HG02623 (cell line): Measurements from ENCODE around the gene EPSTI1.

ENCODE experiments used
- ATAC-seq: cut with Tn5 transposase; IDR thresholded peaks from one replicate; pipeline ENCODE4 v1.9.1; 2021; ENCODE audit warnings: moderate library complexity; ENCODE audit not compliant: unreplicated experiment

EPSTI1 gene

DNA sequence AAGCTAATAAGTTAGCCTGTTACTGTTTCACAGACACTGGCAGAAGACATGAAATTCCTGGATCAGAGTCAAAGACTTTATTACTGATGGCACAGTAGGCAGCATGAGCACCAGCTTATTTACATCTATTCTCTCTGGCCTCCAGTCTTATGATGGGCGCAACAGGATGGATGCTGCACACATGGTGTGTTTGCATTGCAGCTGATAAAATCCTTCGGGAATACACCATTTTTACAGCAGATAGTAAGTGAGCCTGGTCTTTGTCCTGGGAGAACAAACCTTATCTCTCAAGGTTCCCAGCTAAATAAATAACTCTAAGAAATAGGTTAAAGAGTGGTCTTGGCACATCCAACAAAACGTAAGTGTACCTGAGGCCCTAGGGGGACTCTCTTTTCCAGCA, 16.0 kb downstream of the EPSTI1 start:
- no peak for ATAC-seq

DNA sequence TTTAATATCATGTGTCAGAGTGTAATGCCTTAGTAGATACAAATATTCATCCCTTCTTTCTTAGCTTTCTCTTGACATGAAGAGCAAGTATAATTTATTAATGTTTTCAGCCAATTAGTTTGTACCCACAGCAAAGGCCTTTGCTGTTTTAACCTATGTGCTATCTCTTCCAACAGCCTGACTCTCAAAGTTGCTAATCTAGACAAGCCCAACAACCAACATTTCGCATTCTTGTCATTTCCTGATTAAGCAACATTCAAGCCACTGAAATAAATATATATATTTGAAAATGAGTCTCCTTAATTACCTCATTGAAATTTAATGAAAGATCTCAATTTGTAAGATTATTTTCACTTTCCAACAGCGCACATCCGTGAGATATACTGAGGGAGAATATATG, 18.5 kb downstream of the EPSTI1 start:
- ATAC-seq = no peak

- ATAC-seq = no peak
Observed at GRCh38 chr13:42971691-42972347, 20.2 kb downstream of the EPSTI1 start.

GRCh38 chr13:42970824-42971690, 21.0 kb downstream of the EPSTI1 start:
- peak; percentile 49 for ATAC-seq

- ATAC-seq = no peak
Observed at GRCh38 chr13:42969565-42970172, 22.4 kb downstream of the EPSTI1 start.

DNA sequence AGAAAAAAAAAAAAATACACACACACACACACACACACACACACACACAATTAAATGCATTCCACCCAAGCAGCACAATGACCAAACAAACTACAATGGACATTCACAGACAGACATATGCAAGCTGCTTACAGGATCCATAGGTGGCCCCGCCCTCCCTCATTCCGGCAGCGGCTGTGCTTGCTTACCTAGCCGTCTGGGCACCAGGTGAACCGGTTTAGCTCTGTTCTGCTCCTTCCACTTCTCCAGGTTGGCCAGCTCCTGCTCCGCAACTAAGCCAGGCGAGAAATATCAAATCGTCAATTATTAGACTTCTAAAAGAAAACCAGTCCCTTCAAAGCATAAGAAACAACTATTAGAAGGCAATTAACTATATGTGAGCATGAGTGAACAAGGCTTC, 23.1 kb downstream of the EPSTI1 start:
- no peak for ATAC-seq

DNA sequence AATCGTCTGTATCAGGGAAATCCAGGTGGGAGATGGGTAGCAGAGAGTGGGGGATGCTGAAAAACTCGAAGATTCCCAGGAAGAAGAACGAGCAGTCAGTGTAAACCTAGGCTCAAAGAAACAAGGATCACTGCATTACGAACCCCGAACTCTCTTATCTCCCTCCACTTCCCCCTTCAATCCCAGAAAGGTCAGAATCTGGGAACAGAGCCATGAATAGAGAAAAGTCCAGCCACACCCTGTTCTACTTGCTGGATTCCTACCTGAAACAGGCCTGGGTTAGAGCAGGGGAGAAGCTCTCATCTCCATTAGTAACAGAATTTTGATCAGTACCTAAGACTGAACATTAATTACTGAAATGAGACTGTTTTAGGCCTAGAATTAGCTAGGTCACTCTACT, 24.4 kb downstream of the EPSTI1 start:
- no peak for ATAC-seq

DNA sequence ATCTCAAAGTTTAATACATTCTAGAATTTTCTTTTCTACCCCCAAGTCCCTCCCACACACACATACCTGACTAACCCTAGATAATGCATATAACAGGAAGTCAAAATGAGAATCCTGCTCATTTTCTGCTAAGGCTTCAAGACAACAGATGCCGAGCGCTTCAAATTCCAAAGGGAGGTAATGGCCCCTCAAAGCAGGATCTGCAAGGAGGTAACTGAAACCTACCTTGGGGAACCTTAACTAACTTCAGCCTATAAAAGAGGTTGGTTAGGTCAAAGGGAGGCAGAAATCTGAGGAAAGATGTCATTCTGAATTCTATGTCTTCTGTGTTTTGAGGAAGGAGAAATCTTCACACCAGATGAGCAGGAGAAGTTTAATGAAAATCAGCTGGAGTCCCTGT, 26.8 kb downstream of the EPSTI1 start:
- no peak for ATAC-seq

DNA sequence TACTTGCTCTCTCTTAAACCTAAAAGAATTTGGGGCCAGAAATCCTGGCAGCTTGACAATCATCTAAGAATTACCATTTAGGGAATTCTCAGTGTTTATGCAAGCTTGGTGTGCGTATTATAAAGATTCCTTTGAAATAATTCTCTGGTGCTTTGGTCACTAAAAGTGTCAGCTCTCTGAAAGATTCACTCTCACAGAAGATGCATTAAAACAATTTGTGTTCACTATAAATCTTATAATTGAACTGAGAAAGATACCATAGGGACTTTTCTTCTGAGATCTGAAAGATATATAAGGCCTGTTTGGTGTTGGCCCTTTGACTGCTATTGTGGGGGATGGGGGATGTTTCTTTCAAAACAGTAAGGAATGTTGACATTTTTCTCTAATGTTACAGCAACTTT, 27.3 kb downstream of the EPSTI1 start:
- ATAC-seq = no peak

DNA sequence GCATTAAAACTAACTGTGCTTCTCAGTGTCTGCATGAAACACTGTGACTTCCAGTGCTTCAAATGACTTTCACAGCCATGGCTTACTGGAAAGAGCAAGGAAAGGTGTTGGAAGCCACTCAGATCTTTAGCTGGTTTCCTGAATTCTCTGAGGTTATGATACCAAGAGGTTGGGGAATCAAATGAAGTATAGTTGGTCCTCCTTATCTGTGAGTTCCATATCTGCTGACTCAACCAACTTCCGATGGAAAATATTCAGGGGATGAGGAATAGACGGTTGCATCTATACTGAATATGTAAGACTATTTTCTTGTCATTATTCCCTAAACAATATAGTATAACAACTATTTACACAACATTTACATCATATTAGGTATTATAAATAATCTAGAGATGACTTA, 32.4 kb downstream of the EPSTI1 start:
- no peak for ATAC-seq

GRCh38 chr13:42957881-42958280, 34.2 kb downstream of the EPSTI1 start:
- ATAC-seq = no peak

- ATAC-seq = no peak
Observed at GRCh38 chr13:42950181-42950580, 41.9 kb downstream of the EPSTI1 start.

GRCh38 chr13:42947925-42948324, 44.1 kb downstream of the EPSTI1 start:
- ATAC-seq = no peak

DNA sequence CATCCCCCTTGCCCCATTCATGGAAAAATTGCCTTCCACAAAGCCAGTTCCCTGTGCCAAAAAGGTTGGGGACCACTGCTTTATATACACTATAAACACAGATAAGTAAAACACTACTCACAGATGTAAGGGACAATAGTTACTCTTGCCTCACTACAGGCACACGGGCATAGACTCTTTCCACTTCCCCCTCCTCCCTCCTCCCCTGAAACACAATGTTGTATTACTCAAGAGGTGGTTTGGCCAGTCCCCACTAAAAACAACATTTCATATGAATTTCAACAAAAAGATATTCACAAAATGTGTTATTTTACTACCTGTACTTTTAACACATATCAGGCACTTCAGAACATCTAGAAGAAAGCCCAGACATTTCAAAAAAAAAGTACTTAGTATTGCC, 45.1 kb downstream of the EPSTI1 start:
- ATAC-seq = no peak

- ATAC-seq = no peak
Observed at GRCh38 chr13:42929886-42930535, 62.0 kb downstream of the EPSTI1 start.

- no peak for ATAC-seq
Observed at GRCh38 chr13:42926555-42926954, 65.5 kb downstream of the EPSTI1 start.

- ATAC-seq = no peak
Observed at GRCh38 chr13:42926043-42926442, 66.0 kb downstream of the EPSTI1 start.

GRCh38 chr13:42925626-42926025, 66.4 kb downstream of the EPSTI1 start:
- ATAC-seq = no peak

DNA sequence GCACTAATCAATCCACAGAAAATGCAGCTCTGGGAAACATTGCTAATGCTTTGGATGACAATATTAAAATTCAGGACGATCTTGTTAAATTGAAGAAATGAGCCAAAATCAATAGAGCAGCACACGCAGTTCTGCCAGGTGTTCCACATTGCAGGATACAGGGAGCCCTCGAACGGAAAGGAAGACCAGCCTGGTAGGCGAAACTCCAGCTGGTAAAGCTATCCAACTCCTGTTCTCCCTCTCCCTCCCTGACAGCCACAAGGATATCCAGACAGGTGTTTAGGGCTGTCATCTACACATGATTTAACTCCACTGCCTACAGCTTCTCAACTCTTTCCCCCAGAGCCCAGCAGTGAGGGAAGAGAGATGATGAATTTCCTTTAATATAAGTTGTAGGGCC, 67.7 kb downstream of the EPSTI1 start:
- no peak for ATAC-seq

DNA sequence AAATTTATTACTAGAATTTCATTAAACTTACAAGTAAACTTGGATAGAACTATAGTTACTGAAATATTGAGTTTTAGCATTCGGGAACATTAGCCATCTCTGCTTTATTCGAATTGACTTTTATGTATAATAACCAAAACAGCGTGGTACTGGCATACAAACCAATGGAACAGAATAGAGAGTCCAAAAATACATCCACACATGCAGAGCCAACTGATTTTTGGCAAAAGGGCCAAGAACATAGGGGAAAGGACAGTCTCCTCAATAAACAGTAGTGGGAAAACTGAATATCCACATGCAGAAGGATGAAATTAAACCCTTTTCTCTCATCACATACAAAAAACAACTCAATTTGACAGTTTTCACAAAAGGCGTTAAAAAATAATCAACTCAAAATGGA, 84.3 kb downstream of the EPSTI1 start:
- ATAC-seq = no peak

DNA sequence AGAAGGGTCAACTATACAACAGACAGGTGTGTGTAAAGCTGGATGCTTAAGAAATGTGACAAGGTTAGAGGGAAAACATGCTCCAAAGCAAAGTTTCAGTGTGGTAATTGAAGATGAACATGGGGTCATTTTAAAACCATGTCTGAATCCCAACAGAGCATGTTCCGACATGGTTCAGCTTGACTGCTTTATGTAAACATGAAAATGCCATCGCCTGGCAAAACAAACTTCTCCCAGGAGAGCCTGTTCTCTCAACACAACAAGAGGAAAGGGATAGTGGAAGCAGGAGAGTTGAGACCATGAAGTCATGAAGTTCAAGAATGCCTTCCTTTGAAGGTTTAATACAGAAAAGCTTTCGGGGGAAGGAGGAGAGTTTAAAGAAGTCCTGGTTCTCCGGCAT, 85.8 kb downstream of the EPSTI1 start:
- ATAC-seq = no peak

- no peak for ATAC-seq
Observed at GRCh38 chr13:42905579-42905978, 86.5 kb downstream of the EPSTI1 start.
